Choroid plexus epithelial cell (primary cell): ENCODE results near the gene PDP2.
A peak's percentile ranks its signal among the peaks of the same experiment; 100 is the strongest.

Experiments used
- DNase-seq: peaks from one replicate; pipeline ENCODE4 v3.0.0-alpha.2; 2010; ENCODE audit warnings: low read depth
- H3K4me3 ChIP-seq: 2 replicates; pipeline ENCODE4 v1.5.1; 2011; ENCODE audit warnings: low read depth, mild to moderate bottlenecking, control low read depth, low read length, moderate library complexity
- CTCF ChIP-seq: conservative IDR thresholded peaks from 2 replicates; pipeline ENCODE4 v1.5.1; 2011; ENCODE audit warnings: low read depth, mild to moderate bottlenecking, control low read depth, inconsistent platforms, low read length, moderate library complexity

Gene PDP2

DNA sequence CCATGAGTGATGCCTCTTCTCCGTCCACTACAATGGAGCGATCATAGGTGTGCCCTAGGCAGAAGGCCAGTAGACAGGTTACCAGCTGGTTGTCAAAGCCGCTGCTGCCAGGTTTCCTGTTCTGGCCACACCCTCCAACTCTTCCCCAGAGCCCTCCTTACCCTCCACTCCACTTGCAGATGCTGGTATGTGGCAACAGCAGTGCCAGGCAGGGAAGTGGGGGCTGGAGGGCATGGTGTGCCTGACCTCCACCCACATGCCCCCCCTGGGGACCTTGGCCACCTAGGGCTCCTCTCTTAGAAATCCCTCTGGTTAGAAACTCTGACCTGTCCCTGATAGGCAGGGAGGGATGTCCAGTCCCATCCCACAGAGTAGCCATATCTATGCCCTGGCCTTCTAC is 43.6 kb downstream of the PDP2 start:
- no peak overlapping the region for H3K4me3 ChIP-seq
- no peak for TF ChIP-seq CTCF
- DNase-seq, result no peak

DNA sequence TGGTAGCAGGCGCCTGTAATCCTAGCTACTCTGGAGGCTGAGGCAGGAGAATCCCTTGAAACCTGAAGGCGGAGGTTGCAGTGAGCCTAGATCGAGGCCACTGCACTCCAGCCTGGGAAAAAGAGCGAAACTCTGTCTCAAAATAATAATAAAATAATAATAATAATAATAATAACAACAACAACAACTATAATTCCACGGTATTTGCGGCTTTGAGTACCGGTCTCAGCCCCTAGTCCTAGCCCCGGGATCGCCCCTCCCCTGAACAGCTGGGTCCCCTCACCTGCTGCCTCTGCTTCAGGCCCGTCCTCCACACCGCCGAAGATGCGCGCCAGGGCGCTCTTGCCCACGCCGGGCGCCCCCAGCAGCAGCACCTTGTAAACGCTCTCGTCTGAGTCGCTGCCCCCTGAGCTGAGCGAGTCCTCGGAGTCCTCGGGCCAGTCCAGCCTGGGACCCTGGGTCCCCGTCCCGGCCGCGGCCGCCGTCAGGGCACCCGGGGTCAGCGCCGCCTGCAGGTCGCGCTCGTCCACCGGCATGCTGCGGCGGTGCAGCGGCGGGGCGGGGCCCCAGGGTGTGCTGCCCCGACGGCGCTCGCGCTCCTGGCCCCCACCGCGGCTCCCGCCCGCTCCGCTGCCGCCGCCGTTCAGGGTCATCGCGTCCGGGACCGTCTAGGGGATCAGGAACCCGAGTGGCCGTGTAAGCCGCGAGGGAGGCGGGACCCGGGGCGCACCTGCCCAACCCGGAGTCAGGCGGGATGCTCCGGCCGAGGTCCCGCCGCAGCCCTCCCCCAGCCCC is 44.4 kb downstream of the PDP2 start:
- no peak for TF ChIP-seq CTCF
- DNase-seq, result no peak

GRCh38 chr16:66925322-66925840 is 45.1 kb downstream of the PDP2 start, which contains the start of gene RRAD:
RRAD (minus strand) TSS chr16:66925535; CDS start chr16:66925179, 356 bp downstream.
- no peak for TF ChIP-seq CTCF
- DNase-seq, result peak; percentile 46
- peak within 1 kb of the TSS; percentile 48 for H3K4me3 ChIP-seq

More for the DNA sequence above, 44.4 kb downstream of the PDP2 start:
- H3K4me3 ChIP-seq, result peak overlapping the region; percentile 48

DNA sequence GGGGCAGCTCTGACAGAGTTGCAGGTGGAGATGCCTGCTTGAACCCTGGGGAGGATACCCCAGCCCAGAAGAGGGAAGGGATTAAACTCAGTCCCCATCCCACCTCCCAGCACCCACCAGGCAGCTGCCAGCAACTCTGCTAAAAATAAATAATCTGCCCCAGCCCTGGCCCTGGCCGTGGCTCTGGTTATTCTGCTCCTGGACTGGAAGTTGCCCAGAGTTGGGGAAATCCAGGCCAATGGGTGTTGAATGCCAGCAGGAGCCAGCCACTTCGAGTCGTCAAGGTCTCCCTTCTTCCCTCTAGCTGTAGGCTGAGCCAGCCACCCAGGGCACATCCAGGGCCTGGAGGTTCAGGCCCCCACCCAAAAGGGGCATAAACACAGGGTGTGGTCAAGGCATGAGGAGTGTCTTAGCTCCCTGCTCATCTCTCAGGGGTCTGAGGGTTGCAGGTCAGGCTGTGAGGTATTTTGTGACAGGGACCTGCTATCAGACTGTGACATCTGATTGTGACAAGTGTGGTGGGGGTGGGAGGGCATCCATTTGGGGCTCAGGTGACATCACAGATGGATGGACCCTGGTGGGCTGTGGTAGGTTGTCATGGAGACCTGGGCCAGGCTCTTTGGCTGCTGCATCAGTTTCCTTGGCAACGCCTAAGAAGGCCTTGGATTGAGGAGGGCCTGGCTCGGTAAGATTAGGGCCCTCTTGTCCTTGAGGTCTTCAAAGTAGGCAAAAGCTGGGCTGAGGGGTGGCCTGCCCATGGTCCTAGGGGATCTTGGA is 46.0 kb downstream of the PDP2 start:
- no peak overlapping the region for H3K4me3 ChIP-seq
- DNase-seq, result no peak
- TF ChIP-seq CTCF, result no peak

DNA sequence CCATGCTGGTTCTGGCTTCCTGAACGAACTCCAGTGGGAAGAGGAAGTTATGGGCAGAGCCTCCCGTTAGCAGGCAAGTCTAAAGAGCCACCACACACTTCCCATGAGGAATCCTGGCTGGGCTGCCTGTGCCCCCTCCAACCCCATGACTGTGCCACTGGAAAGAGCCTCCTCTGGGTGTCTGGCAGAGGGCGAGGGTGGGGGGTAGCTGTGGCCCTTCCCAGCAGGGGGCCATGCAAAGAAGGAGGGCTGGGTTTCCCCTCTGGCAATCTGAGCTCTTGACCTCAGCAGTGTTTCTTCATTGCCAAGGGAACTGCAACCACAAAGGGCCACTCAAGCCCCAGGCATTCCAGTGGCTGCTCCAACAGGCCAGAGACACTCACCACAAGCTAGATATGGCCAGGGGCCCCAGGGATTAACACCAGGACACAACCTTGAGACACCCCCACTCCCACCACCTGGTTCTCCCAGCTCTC is 46.7 kb downstream of the PDP2 start:
- no peak for TF ChIP-seq CTCF
- peak; percentile 92 for DNase-seq

GRCh38 chr16:66927918-66928649 is 47.8 kb downstream of the PDP2 start:
- H3K4me3 ChIP-seq, result no peak overlapping the region
- no peak for DNase-seq
- no peak for TF ChIP-seq CTCF

More for the DNA sequence above, 46.7 kb downstream of the PDP2 start:
- H3K4me3 ChIP-seq, result no peak overlapping the region
